Fibroblast of mammary gland (primary cell): ENCODE data around the gene CYP2W1.
"Not testable (repeated sequence)": the region's sequence is repeated elsewhere in the genome, so short reads cannot be mapped to it uniquely, and the experiment has no call there.

Source experiments
- DNase-seq: peaks from one replicate; pipeline ENCODE4 v3.0.0-alpha.2; 2010; ENCODE audit warnings: low read depth
- H3K4me3 ChIP-seq: 2 replicates; pipeline ENCODE4 v1.5.1; 2011; ENCODE audit warnings: low read depth, mild to moderate bottlenecking, low read length, moderate library complexity; ENCODE audit not compliant: control insufficient read depth
- CTCF ChIP-seq: conservative IDR thresholded peaks from 2 replicates; pipeline ENCODE4 v1.5.1; 2011; ENCODE audit warnings: low read depth, low read length, inconsistent platforms; ENCODE audit not compliant: control insufficient read depth, insufficient read depth

Gene CYP2W1

GRCh38 chr7:1029637-1030443 is 46.9 kb downstream of the CYP2W1 start:
- DNase-seq = no peak
- TF ChIP-seq CTCF = no peak
- H3K4me3 ChIP-seq = no peak overlapping the region

- DNase-seq = no peak
- no peak for TF ChIP-seq CTCF
- no peak overlapping the region for H3K4me3 ChIP-seq
Observed at GRCh38 chr7:1030444-1031070, 47.6 kb downstream of the CYP2W1 start.

- no peak for TF ChIP-seq CTCF
- no peak overlapping the region for H3K4me3 ChIP-seq
- no peak for DNase-seq
Observed at GRCh38 chr7:1031716-1032455, 48.9 kb downstream of the CYP2W1 start.

GRCh38 chr7:1032536-1033181 is 49.7 kb downstream of the CYP2W1 start:
- H3K4me3 ChIP-seq = no peak overlapping the region
- DNase-seq = no peak
- TF ChIP-seq CTCF = no peak

GRCh38 chr7:1033546-1034145 is 50.7 kb downstream of the CYP2W1 start:
- no peak for TF ChIP-seq CTCF
- H3K4me3 ChIP-seq = no peak overlapping the region
- no peak for DNase-seq

GRCh38 chr7:1034769-1035168 is 51.8 kb downstream of the CYP2W1 start:
- not testable (repeated sequence) for H3K4me3 ChIP-seq, DNase-seq

DNA sequence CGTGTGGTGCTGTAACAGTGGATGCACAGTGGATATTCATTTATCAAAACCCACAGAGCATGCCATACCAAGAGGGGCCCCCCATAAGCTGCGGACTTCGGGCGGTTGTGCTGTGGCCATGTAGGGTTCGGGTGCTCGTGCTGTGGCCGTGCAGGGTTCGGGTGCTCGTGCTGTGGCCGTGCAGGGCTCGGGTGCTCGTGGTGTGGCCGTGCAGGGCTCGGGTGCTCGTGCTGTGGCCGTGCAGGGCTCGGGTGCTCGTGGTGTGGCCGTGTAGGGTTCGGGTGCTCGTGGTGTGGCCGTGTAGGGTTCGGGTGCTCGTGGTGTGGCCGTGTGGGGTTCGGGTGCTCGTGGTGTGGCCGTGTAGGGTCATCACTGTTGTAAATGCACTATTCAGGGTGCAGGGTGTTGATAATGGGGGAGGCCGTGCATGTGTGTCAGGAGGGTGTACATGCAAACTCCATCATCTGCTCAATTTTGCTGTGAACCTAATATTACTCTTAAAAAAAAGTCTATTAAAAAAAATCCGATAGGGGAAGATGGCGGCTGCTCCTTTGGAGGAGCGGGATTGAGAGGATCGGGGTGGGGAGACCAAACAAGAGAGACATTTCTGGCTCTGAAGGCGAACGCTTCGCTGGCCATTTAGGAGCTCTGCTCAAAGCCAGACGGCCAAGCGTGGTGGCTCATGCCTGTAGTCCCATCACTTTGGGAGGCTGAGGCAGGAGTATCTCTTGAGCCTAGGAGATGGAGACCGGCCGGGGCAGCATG is 53.4 kb downstream of the CYP2W1 start:
- H3K4me3 ChIP-seq, DNase-seq: not testable (repeated sequence)
